B cell (primary cell): Measurements from ENCODE around the gene CDIPT. TPM values are rescaled to one million over a fixed set of nuclear protein-coding genes. Genes with fewer than 3 reads are reported as not detected.

Source experiments
- ATAC-seq: fragments of 200-7000 bp; cut with Tn5 transposase; one replicate; pipeline ENCODE4 v1.10.0; 2021; ENCODE audit warnings: low read depth, mild to moderate bottlenecking, moderate number of reproducible peaks, moderate library complexity
- CTCF ChIA-PET: fragments of 350-600 bp; sonication (Branson Sonifier 250); formaldehyde crosslinking; loops from one replicate; lab custom pipeline; 2021; ENCODE audit warnings: antibody characterized with exemption, inconsistent platforms; lab: Charles Lee
- POLR2A ChIA-PET: fragments of 350-600 bp; sonication (Branson Sonifier 250); formaldehyde crosslinking; loops from one replicate; lab custom pipeline; 2021; ENCODE audit warnings: antibody characterized with exemption; lab: Charles Lee
- DNase-seq: peaks from one replicate; pipeline ENCODE4 v3.0.0; 2013
- H2AFZ ChIP-seq: 2 replicates; pipeline ENCODE4 v1.6.1; 2012; ENCODE audit warnings: mild to moderate bottlenecking, low read depth, low read length; ENCODE audit not compliant: insufficient read depth, poor library complexity, severe bottlenecking
- H3K27ac ChIP-seq, 2 donors: 1 replicate in 1 of 2; 2 replicates in 1 of 2; pipeline ENCODE4 v1.5.1; 2012 to 2013; ENCODE audit warnings: low read length in 2 of 2, mild to moderate bottlenecking in 2 of 2, moderate library complexity in 1 of 2
- H3K27me3 ChIP-seq, 4 experiments: fragments of 200-600 bp in 1 of 4; sonication (generic) in 1 of 4; replicated peaks in 1 of 4; 1 replicate in 2 of 4; 2 replicates in 2 of 4; pipeline versions ENCODE4 v1.6.1 to v1.7.0; 2013 to 2016; ENCODE audit warnings: low read length in 3 of 4, mild to moderate bottlenecking in 2 of 4, mixed read lengths in 1 of 4, moderate library complexity in 1 of 4; ENCODE audit not compliant: insufficient read depth in 4 of 4, control insufficient read depth in 3 of 4; ENCODE audit errors: control extremely low read depth in 1 of 4
- H3K36me3 ChIP-seq, 2 experiments: replicated peaks in 1 of 2; 1 replicate in 1 of 2; 2 replicates in 1 of 2; pipeline versions ENCODE4 v1.6.1 to v1.7.1; 2013; ENCODE audit warnings: low read length in 1 of 2; ENCODE audit not compliant: insufficient read depth in 2 of 2, control insufficient read depth in 1 of 2; ENCODE audit errors: control extremely low read depth in 1 of 2, extremely low read depth in 1 of 2
- H3K4me1 ChIP-seq, 2 donors: fragments of 200-600 bp in 1 of 2; sonication (generic) in 1 of 2; 1 replicate in 1 of 2; 2 replicates in 1 of 2; pipeline versions ENCODE4 v1.5.1 to v1.6.1; 2013 to 2017; ENCODE audit warnings: low read length in 2 of 2; ENCODE audit not compliant: control insufficient read depth in 2 of 2, insufficient read depth in 2 of 2
- H3K4me2 ChIP-seq: replicated peaks from 2 replicates; pipeline ENCODE3; 2012; ENCODE audit warnings: mild to moderate bottlenecking, low read depth, low read length; ENCODE audit not compliant: poor library complexity, severe bottlenecking
- H3K4me3 ChIP-seq, 5 experiments: fragments of 200-600 bp in 1 of 5; sonication (generic) in 1 of 5; 1 replicate in 3 of 5; 2 replicates in 2 of 5; pipeline versions ENCODE4 v1.5.1 to v1.7.0; 2011 to 2016; ENCODE audit warnings: low read length in 4 of 5, mild to moderate bottlenecking in 4 of 5, low read depth in 2 of 5, control low read depth in 1 of 5, moderate library complexity in 1 of 5; ENCODE audit not compliant: insufficient read depth in 1 of 5; ENCODE audit errors: control extremely low read depth in 1 of 5, extremely low read depth in 1 of 5
- H3K79me2 ChIP-seq: fragments of 200-600 bp; sonication (generic); one replicate; pipeline ENCODE4 v1.6.0; 2016; ENCODE audit warnings: low read length; ENCODE audit not compliant: control insufficient read depth, insufficient read depth
- H3K9ac ChIP-seq: fragments of 200-600 bp; sonication (generic); 2 replicates; pipeline ENCODE4 v1.6.1; 2017; ENCODE audit warnings: mild to moderate bottlenecking, low read length, moderate library complexity
- H3K9me3 ChIP-seq, 3 donors: one replicate each; pipeline versions ENCODE4 v1.6.1 to v1.7.1; 2013; ENCODE audit warnings: low read length in 2 of 3; ENCODE audit not compliant: control insufficient read depth in 2 of 3, insufficient read depth in 1 of 3; ENCODE audit errors: control extremely low read depth in 1 of 3
- H4K20me1 ChIP-seq: 2 replicates; pipeline ENCODE4 v1.6.0; 2012; ENCODE audit warnings: mild to moderate bottlenecking, low read length; ENCODE audit not compliant: insufficient read depth, control insufficient read depth, poor library complexity, severe bottlenecking
- H3K27ac Mint-ChIP-seq: one replicate; pipeline ENCODE4 v1.8.0; 2021; ENCODE audit warnings: mixed read lengths
- H3K27me3 Mint-ChIP-seq: one replicate; pipeline ENCODE4 v1.8.0; 2021; ENCODE audit warnings: mixed read lengths
- H3K4me1 Mint-ChIP-seq: one replicate; pipeline ENCODE4 v1.8.0; 2021; ENCODE audit warnings: mixed read lengths
- H3K4me3 Mint-ChIP-seq: one replicate; pipeline ENCODE4 v1.8.0; 2021; ENCODE audit warnings: mixed read lengths
- H3K9me3 Mint-ChIP-seq: one replicate; pipeline ENCODE4 v1.8.0; 2022; ENCODE audit warnings: mixed read lengths; ENCODE audit not compliant: insufficient read depth
- EZH2 ChIP-seq: IDR thresholded peaks from 2 replicates; pipeline ENCODE4 v1.6.1; 2012; ENCODE audit warnings: borderline replicate concordance, low read depth, mild to moderate bottlenecking, moderate library complexity, low read length; ENCODE audit not compliant: insufficient read depth, poor library complexity, severe bottlenecking
- WGBS: methylation state at CpG from one replicate; pipeline ENCODE4 v1.1.5; 2013; ENCODE audit warnings: missing lambda C conversion rate; ENCODE audit not compliant: insufficient coverage; 5-methylcytosine and 5-hydroxymethylcytosine counted together
- intact Hi-C: fragments of 100-400 bp; cut with micrococcal nuclease; formaldehyde crosslinking; loops from one replicate; pipeline ENCODE4 v1.10.0; 2022
- polyA plus RNA-seq: library from polyadenylated mRNA; depleted of rRNA; stranded (reverse); fragments of >200 nt; gene quantifications from 2 replicates; pipeline ENCODE4 v1.2.3, GENCODE V29; 2012
- total RNA-seq, 2 donors: library from RNA; stranded (reverse); fragments of 120-200 nt in 1 of 2; gene quantifications; 1 replicate in 1 of 2; 2 replicates in 1 of 2; pipeline versions ENCODE4 v1.2.3 to v1.2.4, GENCODE V29; 2013 to 2022
- TF ChIP-seq, protein P1 (sequence below): fragments of 200-600 bp; IDR thresholded peaks from one replicate; pipeline ENCODE4 v1.8.0; 2022; ENCODE audit warnings: antibody characterized with exemption, mild to moderate bottlenecking

The CDIPT gene
- total and polyA plus RNA-seq, 2 donors (not counting 1 experiment from before 2014, with no cell fraction given), result 51.2 to 63.3 TPM

DNA sequence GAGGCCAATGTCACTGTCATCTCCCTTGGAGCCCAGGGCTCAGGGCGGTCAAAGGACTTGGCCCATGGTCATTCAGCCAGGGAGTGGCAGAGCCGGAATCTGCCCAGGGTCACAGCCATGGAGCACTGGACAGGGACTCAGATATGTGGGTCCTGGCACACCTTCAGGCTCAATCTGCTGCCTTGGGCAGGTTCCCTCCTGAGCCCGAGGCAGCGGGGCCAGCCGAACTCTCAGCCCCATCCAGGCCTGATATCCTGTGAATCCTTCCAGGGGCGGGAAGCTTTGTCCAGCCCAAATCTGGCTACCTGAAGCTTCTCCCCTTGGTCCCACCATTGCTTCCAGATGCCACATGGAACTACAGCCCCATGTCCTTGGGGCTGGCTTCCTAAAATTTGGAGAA, 12.2 kb upstream of the CDIPT start:
- Histone ChIP-seq H3K27me3 (peaks cover 0 to 38% (median 10%) of the 10 kb centered on the region in 4 experiments), H3K9me3 (peaks cover 0 to 14% (median 3%) of the 10 kb centered on the region in 3 donors), H3K4me3 (no peak overlapping the region), H3K27ac (no peak overlapping the region), H2AFZ (no peak overlapping the region), H3K36me3 (no peaks in the 10 kb centered on the region), H3K4me2 (no peak overlapping the region), H4K20me1 (no peaks in the 10 kb centered on the region), H3K9ac (no peak overlapping the region), H3K4me1 (peaks cover 17 to 18% of the 10 kb centered on the region in 2 donors), H3K79me2 (no peaks in the 10 kb centered on the region)
- ATAC-seq (no peak), DNase-seq (no peak)
- H3K4me1 Mint-ChIP-seq, result peaks cover 16% of the 10 kb centered on the region
- intact Hi-C loops, result no loop called here
- TF ChIP-seq, protein P1, sequence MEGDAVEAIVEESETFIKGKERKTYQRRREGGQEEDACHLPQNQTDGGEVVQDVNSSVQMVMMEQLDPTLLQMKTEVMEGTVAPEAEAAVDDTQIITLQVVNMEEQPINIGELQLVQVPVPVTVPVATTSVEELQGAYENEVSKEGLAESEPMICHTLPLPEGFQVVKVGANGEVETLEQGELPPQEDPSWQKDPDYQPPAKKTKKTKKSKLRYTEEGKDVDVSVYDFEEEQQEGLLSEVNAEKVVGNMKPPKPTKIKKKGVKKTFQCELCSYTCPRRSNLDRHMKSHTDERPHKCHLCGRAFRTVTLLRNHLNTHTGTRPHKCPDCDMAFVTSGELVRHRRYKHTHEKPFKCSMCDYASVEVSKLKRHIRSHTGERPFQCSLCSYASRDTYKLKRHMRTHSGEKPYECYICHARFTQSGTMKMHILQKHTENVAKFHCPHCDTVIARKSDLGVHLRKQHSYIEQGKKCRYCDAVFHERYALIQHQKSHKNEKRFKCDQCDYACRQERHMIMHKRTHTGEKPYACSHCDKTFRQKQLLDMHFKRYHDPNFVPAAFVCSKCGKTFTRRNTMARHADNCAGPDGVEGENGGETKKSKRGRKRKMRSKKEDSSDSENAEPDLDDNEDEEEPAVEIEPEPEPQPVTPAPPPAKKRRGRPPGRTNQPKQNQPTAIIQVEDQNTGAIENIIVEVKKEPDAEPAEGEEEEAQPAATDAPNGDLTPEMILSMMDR, result no peak
- no peak for TF ChIP-seq EZH2
- no peak overlapping the region for H3K27ac Mint-ChIP-seq
- no peak overlapping the region for H3K4me3 Mint-ChIP-seq
- WGBS, result 90% methylated on average over 6 of the region's 6 CpGs
- H3K9me3 Mint-ChIP-seq, result no peaks in the 10 kb centered on the region
- ChIA-PET POLR2A (interaction anchor here (0.6 kb wide), 1 partner anchor 528 kb away, joined by 7 read pairs; no protein-coding TSS in a partner anchor), CTCF (no interaction called here)
- H3K27me3 Mint-ChIP-seq, result peaks cover 25% of the 10 kb centered on the region

DNA sequence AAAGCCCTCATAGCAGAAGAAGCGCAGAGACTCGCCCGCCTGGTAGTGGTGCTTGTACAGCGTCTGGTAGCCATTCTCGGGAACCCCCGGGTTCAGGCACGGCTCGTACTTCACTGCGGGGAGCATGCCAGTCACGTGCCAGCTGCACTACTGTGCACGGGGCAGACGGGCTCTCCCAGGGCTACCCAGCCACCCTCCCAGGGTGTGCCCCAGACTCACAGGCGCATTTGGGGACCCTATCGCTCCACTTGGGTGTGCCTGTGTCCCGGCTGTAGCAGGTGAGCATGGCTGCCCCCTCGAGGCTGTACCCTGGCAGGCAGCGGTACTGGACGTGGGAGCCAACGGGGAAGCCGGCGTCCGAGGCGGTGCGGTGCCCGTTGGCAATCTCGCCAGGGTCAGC, 10.3 kb upstream of the CDIPT start:
- H3K27me3 ChIP-seq, result peaks cover 0 to 31% (median 10%) of the 10 kb centered on the region in 4 experiments
- 94% methylated on average over 26 of the region's 26 CpGs for WGBS
- H3K9me3 ChIP-seq, result peaks cover 0 to 14% (median 3%) of the 10 kb centered on the region in 3 donors
- H3K4me3 ChIP-seq, result no peak overlapping the region
- Mint-ChIP-seq H3K27me3 (peaks cover 19% of the 10 kb centered on the region), H3K4me1 (peaks cover 16% of the 10 kb centered on the region), H3K27ac (no peak overlapping the region), H3K4me3 (no peak overlapping the region), H3K9me3 (no peaks in the 10 kb centered on the region)
- H4K20me1 ChIP-seq, result no peaks in the 10 kb centered on the region
- no peak overlapping the region for H3K27ac ChIP-seq
- TF ChIP-seq, protein P1, result no peak
- TF ChIP-seq EZH2, result no peak
- DNase-seq, result no peak
- ATAC-seq, result no peak
- intact Hi-C loops, result no loop called here
- no peak overlapping the region for H3K4me2 ChIP-seq
- peaks cover 17 to 18% of the 10 kb centered on the region in 2 donors for H3K4me1 ChIP-seq
- CTCF ChIA-PET, result no interaction called here
- H3K79me2 ChIP-seq, result no peaks in the 10 kb centered on the region
- no peak overlapping the region for H3K9ac ChIP-seq
- POLR2A ChIA-PET, result no interaction called here
- no peaks in the 10 kb centered on the region for H3K36me3 ChIP-seq
- no peak overlapping the region for H2AFZ ChIP-seq
